ENCODE results near the gene SAMD7.

DNA sequence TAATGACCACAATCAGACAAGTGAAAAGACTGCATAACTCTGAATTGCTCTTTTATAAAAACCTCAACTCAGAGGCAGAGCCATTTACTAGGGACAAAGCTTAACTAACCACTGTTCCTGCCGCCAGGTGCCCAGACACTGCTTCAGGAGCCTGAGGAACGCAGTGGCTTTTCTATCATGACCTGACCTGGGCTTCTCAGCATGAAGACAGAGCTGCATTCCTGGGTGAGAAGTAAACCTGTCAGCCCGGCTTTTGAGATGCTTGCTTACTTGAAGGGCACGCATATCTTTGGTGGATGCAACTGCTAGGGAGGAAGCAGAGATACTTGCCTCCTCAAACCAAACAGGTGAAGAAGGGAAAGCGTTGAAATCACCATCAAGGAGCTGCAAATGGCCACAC is 49.5 kb upstream of the SAMD7 start:
- TF ChIP-seq POLR2A (IDR thresholded peaks at IDR 0.05; ENCODE audit: low read depth, low read length) (no peak), POLR2AphosphoS5 (IDR thresholded peaks at IDR 0.05; ENCODE audit: low read depth, low read length) (no peak), POU2F2 (IDR thresholded peaks at IDR 0.05; ENCODE audit: low read depth, low read length) (no peak), SPI1 (IDR thresholded peaks at IDR 0.05; ENCODE audit: low read depth, low read length) (no peak), TAF1 (IDR thresholded peaks at IDR 0.05; ENCODE audit: low read depth, low read length) (no peak)

All from GM12891 (cell line).